SK-N-SH treated with all-trans-retinoic acid at 6 μM for 48 hours (cell line): Measurements from ENCODE around the gene NSUN5.

Experiments
- ATAC-seq: fragments of 200-7000 bp; cut with Tn5 transposase; 3 replicates; pipeline ENCODE4 v1.9.1; 2020; ENCODE audit warnings: mild to moderate bottlenecking, moderate library complexity
- ARNTL ChIP-seq: fragments of 450-650 bp; formaldehyde crosslinking; IDR thresholded peaks from 2 replicates; pipeline ENCODE4 v1.5.0; 2020; ENCODE audit warnings: low read depth, mild to moderate bottlenecking, moderate library complexity, borderline replicate concordance
- BACH2 ChIP-seq: fragments of 250-450 bp; sonication (Bioruptor Pico); IDR thresholded peaks from 2 replicates; pipeline ENCODE4 v1.9.0; 2021; ENCODE audit warnings: mild to moderate bottlenecking, borderline replicate concordance
- CREB5 ChIP-seq: fragments of 250-450 bp; sonication (Bioruptor Pico); IDR thresholded peaks from 2 replicates; pipeline ENCODE4 v1.5.1; 2020; ENCODE audit warnings: low read depth, mild to moderate bottlenecking, moderate library complexity
- CSDC2 ChIP-seq: fragments of 250-450 bp; sonication (Bioruptor Pico); IDR thresholded peaks from 2 replicates; pipeline ENCODE4 v1.5.0; 2020; ENCODE audit warnings: mild to moderate bottlenecking, moderate library complexity
- CSRNP3 ChIP-seq: fragments of 250-450 bp; sonication (Bioruptor Pico); IDR thresholded peaks from 2 replicates; pipeline ENCODE4 v1.5.1; 2021; ENCODE audit warnings: mild to moderate bottlenecking, moderate library complexity
- ESRRG ChIP-seq: fragments of 250-450 bp; sonication (Bioruptor Pico); IDR thresholded peaks from 2 replicates; pipeline ENCODE4 v1.6.1; 2021; ENCODE audit warnings: mild to moderate bottlenecking
- GLIS3 ChIP-seq: fragments of 250-450 bp; sonication (Bioruptor Pico); IDR thresholded peaks from 2 replicates; pipeline ENCODE4 v1.5.0; 2020; ENCODE audit warnings: mild to moderate bottlenecking, moderate library complexity
- ISL1 ChIP-seq: fragments of 250-450 bp; sonication (Bioruptor Pico); IDR thresholded peaks from 2 replicates; pipeline ENCODE4 v2.1.2; 2022; ENCODE audit warnings: mild to moderate bottlenecking, moderate library complexity
- OSR1 ChIP-seq: fragments of 250-450 bp; sonication (Bioruptor Pico); IDR thresholded peaks from 2 replicates; pipeline ENCODE4 v1.8.0; 2022; ENCODE audit warnings: moderate library complexity, mild to moderate bottlenecking, inconsistent platforms
- POU6F1 ChIP-seq: fragments of 250-450 bp; sonication (Bioruptor Pico); IDR thresholded peaks from 2 replicates; pipeline ENCODE4 v1.8.0; 2021; ENCODE audit warnings: low read depth, mild to moderate bottlenecking, moderate library complexity, borderline replicate concordance
- PPARA ChIP-seq: fragments of 250-450 bp; sonication (Bioruptor Pico); IDR thresholded peaks from 2 replicates; pipeline ENCODE4 v1.5.0; 2020; ENCODE audit warnings: mild to moderate bottlenecking, borderline replicate concordance
- RARB ChIP-seq: fragments of 250-450 bp; sonication (Bioruptor Pico); IDR thresholded peaks from 2 replicates; pipeline ENCODE4 v1.8.0; 2021; ENCODE audit warnings: mild to moderate bottlenecking, moderate library complexity
- SNAI2 ChIP-seq: fragments of 250-450 bp; sonication (Bioruptor Pico); IDR thresholded peaks from 2 replicates; pipeline ENCODE4 v1.5.0; 2020; ENCODE audit warnings: mild to moderate bottlenecking, moderate library complexity
- TCF4 ChIP-seq: fragments of 250-450 bp; sonication (Bioruptor Pico); IDR thresholded peaks from 2 replicates; pipeline ENCODE4 v1.8.0; 2021; ENCODE audit warnings: mild to moderate bottlenecking, moderate library complexity, borderline replicate concordance
- TOX ChIP-seq: fragments of 250-450 bp; sonication (Bioruptor Pico); IDR thresholded peaks from 2 replicates; pipeline ENCODE4 v1.8.0; 2021; ENCODE audit warnings: mild to moderate bottlenecking, moderate library complexity, borderline replicate concordance
- TSHZ2 ChIP-seq: fragments of 250-450 bp; sonication (Bioruptor Pico); IDR thresholded peaks from 2 replicates; pipeline ENCODE4 v1.5.0; 2020; ENCODE audit warnings: mild to moderate bottlenecking, moderate library complexity
- ZFP30 ChIP-seq: fragments of 450-650 bp; formaldehyde crosslinking; IDR thresholded peaks from 2 replicates; pipeline ENCODE4 v1.5.0; 2022; ENCODE audit warnings: mild to moderate bottlenecking, moderate library complexity
- ZNF565 ChIP-seq: fragments of 450-650 bp; formaldehyde crosslinking; conservative IDR thresholded peaks from 2 replicates; pipeline ENCODE4 v1.5.0; 2020; ENCODE audit warnings: low read depth, mild to moderate bottlenecking, moderate library complexity
- ZNF70 ChIP-seq: fragments of 450-650 bp; formaldehyde crosslinking; IDR thresholded peaks from 2 replicates; pipeline ENCODE4 v1.5.0; 2020; ENCODE audit warnings: mild to moderate bottlenecking, moderate library complexity
- ZNF8 ChIP-seq: fragments of 450-650 bp; formaldehyde crosslinking; IDR thresholded peaks from 2 replicates; pipeline ENCODE4 v1.5.0; 2020; ENCODE audit warnings: mild to moderate bottlenecking, moderate library complexity
- TF ChIP-seq, protein P1 (sequence below): fragments of 250-450 bp; sonication (Bioruptor Pico); IDR thresholded peaks from 2 replicates; pipeline ENCODE4 v1.8.0; 2020; ENCODE audit warnings: mild to moderate bottlenecking, moderate library complexity, borderline replicate concordance

Gene NSUN5

GRCh38 chr7:73338321-73338720 is 29.7 kb upstream of the NSUN5 start:
- no peak for ATAC-seq
- no peak for TF ChIP-seq CSDC2 (CRISPR knock-in tag)
- TF ChIP-seq, protein P1, sequence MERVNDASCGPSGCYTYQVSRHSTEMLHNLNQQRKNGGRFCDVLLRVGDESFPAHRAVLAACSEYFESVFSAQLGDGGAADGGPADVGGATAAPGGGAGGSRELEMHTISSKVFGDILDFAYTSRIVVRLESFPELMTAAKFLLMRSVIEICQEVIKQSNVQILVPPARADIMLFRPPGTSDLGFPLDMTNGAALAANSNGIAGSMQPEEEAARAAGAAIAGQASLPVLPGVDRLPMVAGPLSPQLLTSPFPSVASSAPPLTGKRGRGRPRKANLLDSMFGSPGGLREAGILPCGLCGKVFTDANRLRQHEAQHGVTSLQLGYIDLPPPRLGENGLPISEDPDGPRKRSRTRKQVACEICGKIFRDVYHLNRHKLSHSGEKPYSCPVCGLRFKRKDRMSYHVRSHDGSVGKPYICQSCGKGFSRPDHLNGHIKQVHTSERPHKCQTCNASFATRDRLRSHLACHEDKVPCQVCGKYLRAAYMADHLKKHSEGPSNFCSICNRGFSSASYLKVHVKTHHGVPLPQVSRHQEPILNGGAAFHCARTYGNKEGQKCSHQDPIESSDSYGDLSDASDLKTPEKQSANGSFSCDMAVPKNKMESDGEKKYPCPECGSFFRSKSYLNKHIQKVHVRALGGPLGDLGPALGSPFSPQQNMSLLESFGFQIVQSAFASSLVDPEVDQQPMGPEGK (CRISPR knock-in tag): no peak
- no peak for TF ChIP-seq TCF4 (CRISPR knock-in tag)

GRCh38 chr7:73332447-73332846 is 23.8 kb upstream of the NSUN5 start:
- TF ChIP-seq ZNF8: no peak
- TF ChIP-seq TSHZ2 (CRISPR knock-in tag): no peak
- no peak for TF ChIP-seq PPARA (CRISPR knock-in tag)
- no peak for TF ChIP-seq SNAI2 (CRISPR knock-in tag)
- TF ChIP-seq POU6F1 (CRISPR knock-in tag): no peak
- TF ChIP-seq ZFP30 (CRISPR knock-in tag): no peak
- no peak for TF ChIP-seq TCF4 (CRISPR knock-in tag)
- TF ChIP-seq ZNF565 (CRISPR knock-in tag): no peak
- TF ChIP-seq GLIS3: no peak
- no peak for TF ChIP-seq ZNF70 (CRISPR knock-in tag)
- TF ChIP-seq CSRNP3: no peak
- no peak for TF ChIP-seq BACH2 (CRISPR knock-in tag)
- no peak for TF ChIP-seq OSR1
- TF ChIP-seq ESRRG: no peak
- no peak for TF ChIP-seq TOX
- TF ChIP-seq CSDC2 (CRISPR knock-in tag): no peak
- TF ChIP-seq ARNTL (CRISPR knock-in tag): no peak
- TF ChIP-seq, protein P1 (CRISPR knock-in tag): no peak
- no peak for ATAC-seq

DNA sequence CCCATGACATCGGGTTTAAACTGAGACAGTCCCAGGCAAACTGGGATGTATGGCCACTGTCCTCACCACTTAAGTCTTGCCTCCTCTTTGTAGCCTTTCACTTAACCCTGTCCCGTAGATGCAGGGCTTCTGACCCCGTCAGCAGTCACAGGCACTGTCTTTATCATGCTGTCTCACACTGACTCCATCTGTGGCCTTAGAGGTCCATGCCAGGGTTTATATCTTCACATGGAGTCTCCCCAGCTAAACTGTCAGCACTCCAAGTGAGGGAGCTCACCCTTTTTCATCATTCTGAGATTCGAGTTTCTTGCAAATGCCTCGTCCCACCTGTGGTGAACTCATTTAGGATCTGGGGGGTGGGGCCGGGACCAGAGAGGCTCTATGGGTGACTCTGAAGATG is 22.1 kb upstream of the NSUN5 start:
- TF ChIP-seq ARNTL (CRISPR knock-in tag) (no peak), POU6F1 (CRISPR knock-in tag) (no peak), CSDC2 (CRISPR knock-in tag) (no peak), ESRRG (no peak), TOX (no peak), ZFP30 (CRISPR knock-in tag) (no peak), RARB (CRISPR knock-in tag) (no peak), CREB5 (no peak), ZNF70 (CRISPR knock-in tag) (no peak), ZNF565 (CRISPR knock-in tag) (no peak), ISL1 (no peak), GLIS3 (no peak), OSR1 (no peak)
- TF ChIP-seq, protein P1 (CRISPR knock-in tag): no peak
- peak; percentile 10; the same call in 1 of the 3 replicates for ATAC-seq
